ENCODE measurements around the gene COL27A1.

GRCh38 chr9:114119242-114120191 is 35.8 kb upstream of the COL27A1 start:
- TF ChIP-seq CTCF (IDR thresholded peaks at IDR 0.05) (no peak), POLR2A (IDR thresholded peaks at IDR 0.05) (no peak)

All from prostate gland (tissue), 2 donors.